ENCODE results near the gene SUSD6. TPM values are rescaled to one million over a fixed set of nuclear protein-coding genes. Genes with fewer than 3 reads are reported as not detected.

The SUSD6 gene
- total RNA-seq, 1 experiment from 2014 or later: 3.7 TPM

DNA sequence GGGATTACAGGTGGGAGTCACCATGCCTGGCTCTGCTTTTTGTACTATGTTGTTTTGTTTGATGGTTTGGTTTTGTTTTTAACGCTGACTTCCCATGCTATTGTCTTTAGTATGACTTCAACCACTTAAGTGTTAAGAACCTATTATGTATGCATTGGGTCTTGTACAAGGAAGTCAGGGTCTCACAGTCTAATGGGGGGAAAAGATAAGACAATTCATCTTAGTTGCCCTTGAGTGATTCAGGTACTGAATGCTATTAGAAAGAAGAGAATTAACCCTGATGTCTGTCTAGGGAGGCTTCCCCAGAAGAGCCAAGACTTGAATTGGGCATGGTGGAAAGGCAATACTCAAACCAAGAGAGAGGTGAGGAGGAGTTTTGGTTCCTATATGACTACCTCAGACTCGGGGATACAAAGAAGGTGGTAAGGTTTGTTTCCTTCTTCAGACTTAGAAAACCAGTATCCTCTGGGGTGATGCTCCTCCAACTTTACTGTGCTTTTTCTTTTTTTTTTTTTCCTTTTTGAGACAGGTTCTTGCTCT lies 64.6 kb downstream of the SUSD6 start:
- no peak overlapping the region for H2AFZ ChIP-seq (ENCODE audit: low read length)
- no peak overlapping the region for H3K18ac ChIP-seq (ENCODE audit: insufficient read length, low read depth, low read length)
- no peak overlapping the region for H2BK20ac ChIP-seq (ENCODE audit: low read depth, low read length, poor library complexity, severe bottlenecking)
- no peaks in the 10 kb centered on the region for H3K79me1 ChIP-seq (ENCODE audit: insufficient read depth, low read depth, low read length, poor library complexity, severe bottlenecking)
- H3K27me3 ChIP-seq (ENCODE audit: insufficient read depth, low read length): no peaks in the 10 kb centered on the region
- no peaks in the 10 kb centered on the region for H3K23me2 ChIP-seq (ENCODE audit: insufficient read length, low read depth, low read length, poor library complexity, severe bottlenecking)
- H4K8ac ChIP-seq (replicated peaks; ENCODE audit: insufficient read length, low read depth, low read length): no peak overlapping the region
- WGBS (ENCODE audit: extremely low coverage, insufficient read length, low lambda C conversion rate): no CpG with 5 or more reads among the region's 2 CpGs
- H3K27me3 Mint-ChIP-seq (ENCODE audit: low read depth): no peaks in the 10 kb centered on the region
- no peak overlapping the region for H3K27ac ChIP-seq (ENCODE audit: insufficient read length, low read depth, low read length)
- H3K14ac ChIP-seq (ENCODE audit: insufficient read depth, low read length): no peak overlapping the region
- no peaks in the 10 kb centered on the region for H3K79me2 ChIP-seq (ENCODE audit: insufficient read depth, low read length)
- no peak overlapping the region for H3K56ac ChIP-seq (ENCODE audit: insufficient read length, low read depth, low read length)
- H2BK5ac ChIP-seq (ENCODE audit: insufficient read length, low read length): no peak overlapping the region
- H3K27ac Mint-ChIP-seq: no peak overlapping the region
- no peaks in the 10 kb centered on the region; the same call in 1 of the 2 replicates for H3K4me1 ChIP-seq (ENCODE audit: insufficient read depth, low read length)
- H3K4me3 Mint-ChIP-seq: no peak overlapping the region
- no peak overlapping the region for H3K9ac ChIP-seq (ENCODE audit: extremely low read depth, insufficient read length, low read length)
- no peaks in the 10 kb centered on the region for H3K36me3 Mint-ChIP-seq (ENCODE audit: insufficient read depth in 1 of 3, low read depth in 3 of 3)
- no peak overlapping the region for H3K23ac ChIP-seq (ENCODE audit: insufficient read length, low read depth, low read length)
- H2BK12ac ChIP-seq (ENCODE audit: insufficient read length, low read depth, low read length): no peak overlapping the region
- H3K9me3 Mint-ChIP-seq: no peaks in the 10 kb centered on the region
- no peak overlapping the region for H3T11ph ChIP-seq (ENCODE audit: low read length)
- H3K4me1 Mint-ChIP-seq: peaks cover 24 to 25% of the 10 kb centered on the region in 2 experiments
- H2AK5ac ChIP-seq (ENCODE audit: insufficient read length, low read length): no peak overlapping the region
- no peaks in the 10 kb centered on the region for H3K9me3 ChIP-seq (ENCODE audit: control insufficient read depth, low read depth, low read length)
- H3K4me2 ChIP-seq (ENCODE audit: insufficient read depth, insufficient read length, low read length): no peak overlapping the region
- no peak overlapping the region for H4K91ac ChIP-seq (ENCODE audit: insufficient read length, low read depth, low read length)
- no peak overlapping the region for H2BK15ac ChIP-seq (ENCODE audit: low read depth, low read length)
- no peak overlapping the region for H4K5ac ChIP-seq (ENCODE audit: insufficient read length, low read depth, low read length)
- no peak for DNase-seq
- TF ChIP-seq, protein P1, sequence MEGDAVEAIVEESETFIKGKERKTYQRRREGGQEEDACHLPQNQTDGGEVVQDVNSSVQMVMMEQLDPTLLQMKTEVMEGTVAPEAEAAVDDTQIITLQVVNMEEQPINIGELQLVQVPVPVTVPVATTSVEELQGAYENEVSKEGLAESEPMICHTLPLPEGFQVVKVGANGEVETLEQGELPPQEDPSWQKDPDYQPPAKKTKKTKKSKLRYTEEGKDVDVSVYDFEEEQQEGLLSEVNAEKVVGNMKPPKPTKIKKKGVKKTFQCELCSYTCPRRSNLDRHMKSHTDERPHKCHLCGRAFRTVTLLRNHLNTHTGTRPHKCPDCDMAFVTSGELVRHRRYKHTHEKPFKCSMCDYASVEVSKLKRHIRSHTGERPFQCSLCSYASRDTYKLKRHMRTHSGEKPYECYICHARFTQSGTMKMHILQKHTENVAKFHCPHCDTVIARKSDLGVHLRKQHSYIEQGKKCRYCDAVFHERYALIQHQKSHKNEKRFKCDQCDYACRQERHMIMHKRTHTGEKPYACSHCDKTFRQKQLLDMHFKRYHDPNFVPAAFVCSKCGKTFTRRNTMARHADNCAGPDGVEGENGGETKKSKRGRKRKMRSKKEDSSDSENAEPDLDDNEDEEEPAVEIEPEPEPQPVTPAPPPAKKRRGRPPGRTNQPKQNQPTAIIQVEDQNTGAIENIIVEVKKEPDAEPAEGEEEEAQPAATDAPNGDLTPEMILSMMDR (conservative IDR thresholded peaks at IDR 0.05): no peak
- no peak overlapping the region for H2BK120ac ChIP-seq (ENCODE audit: low read depth, low read length, poor library complexity, severe bottlenecking)
- no peaks in the 10 kb centered on the region for H4K20me1 ChIP-seq (ENCODE audit: control insufficient read depth, insufficient read depth, insufficient read length)
- H3K4ac ChIP-seq (ENCODE audit: low read depth, low read length): no peak overlapping the region
